Left forelimb (tissue), 1 donor: Measurements from ENCODE around the gene STEAP1.
"Not testable (repeated sequence)": the region's sequence is repeated elsewhere in the genome, so short reads cannot be mapped to it uniquely, and the experiment has no call there.

ENCODE experiments used
- DNase-seq: peaks from one replicate; pipeline ENCODE4 v3.0.0-alpha.2; 2018; ENCODE audit warnings: low spot score

STEAP1 gene

GRCh38 chr7:90153943-90154771 lies at the start of gene STEAP1:
TSS of gene STEAP1 (plus strand) at chr7:90154469. CDS start at chr7:90159789, 5,320 bp downstream.
- peak; percentile 91 for DNase-seq

DNA sequence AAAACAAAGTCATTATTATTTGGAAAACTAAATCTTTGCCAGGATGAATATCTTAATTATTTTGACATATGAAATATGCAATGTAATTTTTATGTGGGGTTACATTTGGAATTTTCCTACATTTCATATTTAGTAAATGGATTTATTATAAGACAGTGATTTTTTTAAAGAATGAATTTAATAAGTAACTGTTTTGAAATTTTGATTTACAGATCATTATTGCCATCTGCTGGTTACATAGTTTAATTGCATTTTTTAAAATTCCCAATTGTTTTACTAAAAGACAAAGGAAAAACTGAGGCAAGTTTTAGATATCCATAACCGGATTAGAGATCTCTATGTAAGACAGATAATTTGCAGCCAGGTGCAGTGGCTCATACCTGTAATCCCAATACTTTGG lies 39.3 kb upstream of the STEAP1 start:
- not testable (repeated sequence) for DNase-seq

- peak; percentile 66 for DNase-seq
These were observed 35.6 kb upstream of the STEAP1 start for GRCh38 chr7:90118551-90119177.

- peak; percentile 75 for DNase-seq
These were observed 34.9 kb upstream of the STEAP1 start for GRCh38 chr7:90119178-90119971.

DNA sequence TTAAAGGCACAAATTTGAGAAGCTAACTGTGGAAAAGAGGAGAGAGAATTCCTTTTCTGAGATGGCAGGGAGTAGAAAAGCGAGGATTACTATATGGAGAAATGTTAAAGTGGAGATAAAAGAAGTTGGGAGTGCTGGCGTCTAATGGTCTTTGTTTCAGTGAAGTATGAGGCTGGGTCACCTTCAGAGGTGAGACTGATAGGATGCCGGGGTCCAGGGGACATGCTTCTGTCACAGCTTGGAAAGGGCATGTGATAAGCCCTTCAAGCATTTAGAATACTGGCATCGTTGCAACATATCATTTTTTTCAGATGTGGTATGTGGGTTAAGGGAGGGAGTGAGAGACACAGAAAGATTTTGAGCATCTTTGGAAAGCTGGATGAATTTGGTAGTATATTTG lies 34.1 kb upstream of the STEAP1 start:
- DNase-seq: not testable (repeated sequence)

GRCh38 chr7:90131746-90132145 lies 22.5 kb upstream of the STEAP1 start:
- not testable (repeated sequence) for DNase-seq

DNA sequence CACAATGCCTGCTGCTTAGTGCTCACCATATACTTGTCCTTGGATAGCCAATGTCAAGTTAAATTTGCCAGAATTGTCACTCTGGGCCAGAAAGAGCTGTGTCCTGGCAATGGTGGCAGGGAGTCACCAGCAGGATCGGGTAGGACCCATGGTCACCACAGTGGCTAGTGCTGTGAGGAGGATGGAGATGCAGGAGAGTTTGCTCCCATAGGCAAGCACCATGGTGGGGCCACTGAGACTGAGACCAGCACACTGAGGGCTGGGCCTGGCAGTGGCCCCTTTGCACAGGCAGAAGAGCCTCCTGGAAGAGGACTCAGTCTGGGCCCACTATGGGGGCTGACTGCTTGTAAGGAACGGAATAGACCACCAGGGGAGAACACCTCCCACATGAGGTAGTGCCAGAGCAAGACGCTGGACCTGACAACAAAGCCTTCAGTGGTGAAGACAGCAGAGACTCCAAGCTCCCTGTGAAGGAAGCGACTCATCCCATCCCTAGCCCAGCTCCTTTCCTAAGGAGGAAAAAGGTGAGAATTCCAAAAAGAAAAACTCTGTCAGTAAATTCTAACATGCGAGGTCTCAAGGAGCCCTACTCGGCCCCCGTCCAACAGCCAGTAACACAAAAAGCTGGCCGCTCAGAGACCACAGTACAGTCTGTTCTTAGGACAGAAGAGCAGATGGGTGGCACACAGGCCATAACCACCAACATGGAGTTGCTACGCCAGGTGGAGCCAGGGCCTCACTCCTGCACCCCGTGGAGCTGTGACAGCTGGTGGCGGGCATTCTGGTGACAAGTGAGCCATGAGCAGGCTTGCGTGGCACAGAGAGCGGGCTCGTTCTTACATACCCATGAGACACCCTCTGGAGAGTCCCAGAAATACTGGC lies 6.9 kb upstream of the STEAP1 start:
- not testable (repeated sequence) for DNase-seq

GRCh38 chr7:90149428-90149827 lies 4.8 kb upstream of the STEAP1 start:
- not testable (repeated sequence) for DNase-seq

DNA sequence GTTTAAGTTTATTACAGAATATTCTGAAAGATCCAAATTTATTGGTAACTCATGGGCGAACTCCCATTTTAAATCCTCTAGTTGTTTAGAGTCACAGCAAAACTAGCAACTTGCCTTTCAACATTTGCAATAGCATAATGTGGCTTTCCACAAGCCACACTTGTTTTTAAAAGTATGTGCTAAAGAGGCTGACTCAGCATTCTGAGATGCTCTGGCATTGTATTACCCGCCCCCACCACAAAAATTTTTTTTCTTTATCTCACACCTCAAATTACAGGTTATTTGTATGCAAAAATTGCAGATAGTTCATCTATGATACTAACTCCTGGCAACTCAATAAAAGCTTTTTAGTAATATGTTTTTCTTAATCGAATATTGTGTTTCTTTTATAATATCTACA lies 2.4 kb upstream of the STEAP1 start:
- DNase-seq: not testable (repeated sequence)

- DNase-seq: not testable (repeated sequence)
These were observed 1.5 kb upstream of the STEAP1 start for GRCh38 chr7:90152642-90153253.

GRCh38 chr7:90155206-90155605 lies 937 bp downstream of the STEAP1 start:
- DNase-seq: no peak

GRCh38 chr7:90157331-90157730 lies 3.1 kb downstream of the STEAP1 start:
- DNase-seq: not testable (repeated sequence)

GRCh38 chr7:90157761-90158350 lies 3.6 kb downstream of the STEAP1 start:
- not testable (repeated sequence) for DNase-seq

GRCh38 chr7:90163534-90163933 lies 9.3 kb downstream of the STEAP1 start:
- no peak for DNase-seq

GRCh38 chr7:90165724-90166123 lies 11.5 kb downstream of the STEAP1 start:
- DNase-seq: no peak

DNA sequence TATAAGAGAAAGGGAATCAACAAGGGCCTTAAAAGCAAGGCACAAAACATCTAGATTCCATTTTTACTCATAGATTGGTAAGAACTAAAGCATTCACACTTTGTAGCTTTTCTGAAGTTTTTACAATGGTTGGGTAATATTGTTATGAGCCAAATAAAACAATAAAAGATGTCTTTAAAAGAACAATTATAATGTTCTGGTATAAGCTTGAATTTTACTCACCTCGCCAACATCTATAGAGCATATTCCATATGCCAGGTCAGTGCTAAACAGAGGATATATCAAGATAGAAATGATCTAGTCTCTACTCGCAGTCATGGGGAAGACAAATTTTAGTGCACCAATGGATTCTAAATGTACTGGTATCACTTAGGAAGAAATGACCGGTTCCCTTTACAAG lies 11.9 kb downstream of the STEAP1 start:
- no peak for DNase-seq

DNA sequence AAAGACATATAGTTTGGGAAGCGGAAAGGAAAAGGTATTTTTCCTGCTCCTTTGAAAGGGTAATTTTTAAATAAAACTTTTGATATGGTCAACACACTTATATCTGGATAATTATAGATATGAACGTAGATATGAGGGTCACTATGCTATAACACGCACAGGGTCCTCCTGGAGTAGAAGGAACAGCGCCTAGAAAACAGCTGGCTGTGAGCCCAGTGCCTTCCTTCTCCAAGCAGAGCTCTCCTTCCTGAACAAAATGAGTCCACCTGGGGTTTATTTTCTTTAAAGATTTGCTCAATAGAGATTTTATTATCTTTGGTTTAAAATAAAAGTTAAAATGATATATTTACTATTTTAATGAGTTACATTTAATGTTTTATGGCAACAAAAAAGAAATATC lies 13.1 kb downstream of the STEAP1 start:
- DNase-seq: no peak

- no peak for DNase-seq
These were observed 15.6 kb downstream of the STEAP1 start for GRCh38 chr7:90169891-90170290.

DNA sequence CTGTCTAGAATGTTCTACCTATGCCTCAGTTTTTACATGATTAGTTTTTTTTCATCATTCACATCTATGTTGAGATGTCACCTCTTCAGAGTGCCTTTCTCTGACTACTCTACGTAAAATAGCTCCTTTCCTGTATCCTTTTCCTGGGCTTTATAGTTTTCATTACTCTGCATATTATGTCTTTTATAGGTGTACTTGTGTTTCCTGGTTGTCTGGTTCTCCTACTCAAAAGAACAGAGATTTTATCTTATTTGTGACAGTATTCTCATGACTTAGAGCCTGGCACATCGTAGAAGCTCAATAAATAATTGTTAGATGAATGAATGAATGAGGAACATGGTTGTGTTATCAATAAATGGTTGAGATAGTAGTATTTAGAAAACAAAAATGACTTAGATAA lies 17.9 kb downstream of the STEAP1 start:
- DNase-seq: no peak

DNA sequence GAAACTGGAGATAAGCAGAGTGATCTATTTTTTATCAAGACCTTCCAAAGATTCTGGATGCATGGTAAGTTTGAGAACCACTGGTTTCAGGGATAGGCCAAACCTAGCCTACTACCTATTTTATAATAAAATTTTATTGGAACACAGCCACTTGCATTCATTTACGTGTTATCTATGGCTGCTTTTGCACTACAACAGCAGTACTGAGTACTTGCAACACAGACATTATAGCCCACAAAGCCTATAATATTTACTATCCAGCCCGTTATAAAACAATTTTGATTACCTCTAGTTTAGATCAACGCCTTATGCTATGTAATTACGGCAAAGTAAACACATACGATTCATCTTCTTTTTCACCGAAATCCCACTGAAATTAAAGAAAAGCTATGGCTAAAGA lies 18.4 kb downstream of the STEAP1 start:
- no peak for DNase-seq
